LNCAP (cell line): ENCODE results near the gene FAM111B.

ENCODE experiments used
- CTCF ChIP-seq: fragments of 450-650 bp; IDR thresholded peaks from 2 replicates; pipeline ENCODE4 v1.5.1; 2017; ENCODE audit warnings: mild to moderate bottlenecking

The FAM111B gene

GRCh38 chr11:59117774-59118173 is 10.7 kb downstream of the FAM111B start:
- TF ChIP-seq CTCF = no peak

GRCh38 chr11:59119826-59120225 is 12.8 kb downstream of the FAM111B start:
- no peak for TF ChIP-seq CTCF

GRCh38 chr11:59135648-59136461 is 28.8 kb downstream of the FAM111B start:
- peak; percentile 98 for TF ChIP-seq CTCF

- no peak for TF ChIP-seq CTCF
Observed at GRCh38 chr11:59137190-59137589, 30.2 kb downstream of the FAM111B start.

GRCh38 chr11:59138643-59139042 is 31.6 kb downstream of the FAM111B start:
- TF ChIP-seq CTCF = no peak

GRCh38 chr11:59141191-59141590 is 34.2 kb downstream of the FAM111B start:
- no peak for TF ChIP-seq CTCF

- TF ChIP-seq CTCF = no peak
Observed at GRCh38 chr11:59141673-59142460, 34.8 kb downstream of the FAM111B start.
